Trophoblast cell (in vitro differentiated cells and primary cell): ENCODE measurements around the gene OSBPL8.

Experiments used
- DNase-seq, 2 donors: peaks; one replicate each; pipeline ENCODE4 v3.0.0-alpha.2; 2016
- H2AFZ ChIP-seq: 2 replicates; pipeline ENCODE4 v1.6.1; 2013; ENCODE audit warnings: low read length, moderate library complexity, mild to moderate bottlenecking; ENCODE audit not compliant: insufficient read depth, poor library complexity
- H2AK5ac ChIP-seq: 2 replicates; pipeline ENCODE4 v1.6.1; 2013; ENCODE audit warnings: mild to moderate bottlenecking, low read length
- H2BK120ac ChIP-seq: 2 replicates; pipeline ENCODE4 v1.6.1; 2013; ENCODE audit warnings: low read length, mild to moderate bottlenecking, moderate library complexity; ENCODE audit not compliant: insufficient read depth, poor library complexity
- H2BK12ac ChIP-seq: 2 replicates; pipeline ENCODE4 v1.6.1; 2013; ENCODE audit warnings: mild to moderate bottlenecking, low read length, moderate library complexity
- H2BK5ac ChIP-seq: 2 replicates; pipeline ENCODE4 v1.6.1; 2013; ENCODE audit warnings: low read length, low read depth, moderate library complexity, mild to moderate bottlenecking; ENCODE audit not compliant: poor library complexity
- H3K14ac ChIP-seq: 2 replicates; pipeline ENCODE4 v1.6.1; 2013; ENCODE audit warnings: mild to moderate bottlenecking, low read length
- H3K18ac ChIP-seq: 2 replicates; pipeline ENCODE4 v1.6.1; 2013; ENCODE audit warnings: mild to moderate bottlenecking, low read length
- H3K23ac ChIP-seq: 2 replicates; pipeline ENCODE4 v1.6.1; 2013; ENCODE audit warnings: low read length
- H3K27ac ChIP-seq: 2 replicates; pipeline ENCODE4 v1.5.1; 2013; ENCODE audit warnings: low read depth, mild to moderate bottlenecking, inconsistent platforms, low read length, moderate library complexity
- H3K27me3 ChIP-seq: 2 replicates; pipeline ENCODE4 v1.6.1; 2013; ENCODE audit warnings: inconsistent platforms, mild to moderate bottlenecking, low read length, moderate library complexity; ENCODE audit not compliant: insufficient read depth
- H3K36me3 ChIP-seq, 2 experiments: 1 replicate in 1 of 2; 2 replicates in 1 of 2; pipeline ENCODE4 v1.6.1; 2013; ENCODE audit warnings: low read length in 2 of 2, mild to moderate bottlenecking in 2 of 2, moderate library complexity in 1 of 2; ENCODE audit not compliant: insufficient read depth in 2 of 2, control insufficient read depth in 1 of 2
- H3K4ac ChIP-seq: 2 replicates; pipeline ENCODE4 v1.6.1; 2013; ENCODE audit warnings: low read depth, mild to moderate bottlenecking, low read length, moderate library complexity
- H3K4me1 ChIP-seq, 2 experiments: 1 replicate in 1 of 2; 2 replicates in 1 of 2; pipeline ENCODE4 v1.6.1; 2013; ENCODE audit warnings: low read length in 2 of 2, mild to moderate bottlenecking in 2 of 2, moderate library complexity in 1 of 2; ENCODE audit not compliant: insufficient read depth in 2 of 2, control insufficient read depth in 1 of 2
- H3K4me2 ChIP-seq: 2 replicates; pipeline ENCODE4 v1.6.1; 2013; ENCODE audit warnings: inconsistent platforms, mild to moderate bottlenecking, low read length, moderate library complexity
- H3K4me3 ChIP-seq: 2 replicates; pipeline ENCODE4 v1.5.1; 2013; ENCODE audit warnings: mild to moderate bottlenecking, low read depth, low read length, inconsistent platforms
- H3K79me1 ChIP-seq: one replicate; pipeline ENCODE4 v1.6.1; 2013; ENCODE audit warnings: low read length
- H3K79me2 ChIP-seq: 2 replicates; pipeline ENCODE4 v1.6.1; 2013; ENCODE audit warnings: low read length, mild to moderate bottlenecking; ENCODE audit not compliant: control insufficient read depth, insufficient read depth, poor library complexity
- H3K9ac ChIP-seq: 2 replicates; pipeline ENCODE4 v1.6.1; 2013; ENCODE audit warnings: mild to moderate bottlenecking, low read length
- H3K9me3 ChIP-seq: 2 replicates; pipeline ENCODE4 v1.6.1; 2013; ENCODE audit warnings: low read depth, mild to moderate bottlenecking, control low read depth, inconsistent platforms, low read length; ENCODE audit not compliant: insufficient read depth
- H4K12ac ChIP-seq: 2 replicates; pipeline ENCODE4 v1.6.1; 2013; ENCODE audit warnings: low read depth, mild to moderate bottlenecking, low read length, moderate library complexity
- H4K8ac ChIP-seq: 2 replicates; pipeline ENCODE4 v1.6.1; 2013; ENCODE audit warnings: low read depth, mild to moderate bottlenecking, low read length, moderate library complexity
- H4K91ac ChIP-seq: one replicate; pipeline ENCODE4 v1.6.1; 2013; ENCODE audit warnings: low read depth, mild to moderate bottlenecking, low read length, moderate library complexity
- WGBS: extraction: QIAGEN DNeasy Blood & Tissue Kit; methylation state at CpG from one replicate; pipeline ENCODE4 v1.1.7; 2013; ENCODE audit warnings: missing lambda C conversion rate; ENCODE audit not compliant: insufficient read length, insufficient coverage; ENCODE audit errors: extremely low coverage; 5-methylcytosine and 5-hydroxymethylcytosine counted together

The OSBPL8 gene

GRCh38 chr12:76428117-76428516, 131.5 kb downstream of the OSBPL8 start:
- Histone ChIP-seq H3K14ac (no peak overlapping the region), H3K4me2 (no peak overlapping the region), H3K4me3 (no peak overlapping the region), H4K91ac (no peak overlapping the region), H3K9ac (no peak overlapping the region), H2AFZ (no peak overlapping the region), H3K79me1 (no peaks in the 10 kb centered on the region), H3K23ac (no peak overlapping the region), H3K79me2 (no peaks in the 10 kb centered on the region), H3K27me3 (no peaks in the 10 kb centered on the region), H3K27ac (no peak overlapping the region), H2BK12ac (no peak overlapping the region), H2AK5ac (no peak overlapping the region), H4K8ac (no peak overlapping the region), H3K36me3 (no peaks in the 10 kb centered on the region), H2BK5ac (no peak overlapping the region), H3K9me3 (no peaks in the 10 kb centered on the region), H3K18ac (no peak overlapping the region), H3K4me1 (no peaks in the 10 kb centered on the region), H3K4ac (no peak overlapping the region), H4K12ac (no peak overlapping the region), H2BK120ac (no peak overlapping the region)
- DNase-seq: no peak

GRCh38 chr12:76426160-76426559, 133.4 kb downstream of the OSBPL8 start:
- H2BK5ac ChIP-seq: no peak overlapping the region

GRCh38 chr12:76424941-76425340, 134.6 kb downstream of the OSBPL8 start:
- H3K23ac ChIP-seq: no peak overlapping the region
- no peaks in the 10 kb centered on the region for H3K27me3 ChIP-seq
- H3K9ac ChIP-seq: no peak overlapping the region
- no peaks in the 10 kb centered on the region for H3K9me3 ChIP-seq
- no peaks in the 10 kb centered on the region for H3K36me3 ChIP-seq
- H3K18ac ChIP-seq: no peak overlapping the region
- H4K91ac ChIP-seq: no peak overlapping the region
- no peak overlapping the region for H2BK120ac ChIP-seq
- H3K27ac ChIP-seq: no peak overlapping the region
- H3K14ac ChIP-seq: no peak overlapping the region
- H3K79me2 ChIP-seq: no peaks in the 10 kb centered on the region
- H2BK12ac ChIP-seq: no peak overlapping the region
- no peak overlapping the region for H4K8ac ChIP-seq
- no peak overlapping the region for H3K4me2 ChIP-seq
- H2AFZ ChIP-seq: no peak overlapping the region
- H4K12ac ChIP-seq: no peak overlapping the region
- no peak overlapping the region for H3K4me3 ChIP-seq
- no peak overlapping the region for H2BK5ac ChIP-seq
- no peak overlapping the region for H2AK5ac ChIP-seq
- no peaks in the 10 kb centered on the region for H3K79me1 ChIP-seq
- no peak overlapping the region for H3K4ac ChIP-seq
- no peak for DNase-seq
- no CpG with 5 or more reads among the region's 1 CpG for WGBS
- no peaks in the 10 kb centered on the region for H3K4me1 ChIP-seq

More at GRCh38 chr12:76426160-76426559, 133.4 kb downstream of the OSBPL8 start:
- Histone ChIP-seq H2AFZ (no peak overlapping the region), H3K18ac (no peak overlapping the region), H4K8ac (no peak overlapping the region), H2AK5ac (no peak overlapping the region), H3K79me2 (no peaks in the 10 kb centered on the region), H2BK120ac (no peak overlapping the region), H3K9me3 (no peaks in the 10 kb centered on the region), H3K4me1 (no peaks in the 10 kb centered on the region), H3K23ac (no peak overlapping the region), H4K12ac (no peak overlapping the region), H3K79me1 (no peaks in the 10 kb centered on the region), H3K27me3 (no peaks in the 10 kb centered on the region), H3K36me3 (no peaks in the 10 kb centered on the region), H3K27ac (no peak overlapping the region), H3K4me2 (no peak overlapping the region), H4K91ac (no peak overlapping the region), H3K9ac (no peak overlapping the region), H3K4ac (no peak overlapping the region), H2BK12ac (no peak overlapping the region), H3K4me3 (no peak overlapping the region), H3K14ac (no peak overlapping the region)
- DNase-seq: no peak
- WGBS: no CpG with 5 or more reads among the region's 2 CpGs

GRCh38 chr12:76422543-76423438, 136.8 kb downstream of the OSBPL8 start:
- Histone ChIP-seq H3K23ac (no peak overlapping the region), H4K91ac (no peak overlapping the region), H3K9ac (no peak overlapping the region), H2BK5ac (no peak overlapping the region), H3K4ac (no peak overlapping the region), H2AFZ (no peak overlapping the region), H3K79me2 (no peaks in the 10 kb centered on the region), H4K8ac (no peak overlapping the region), H2AK5ac (no peak overlapping the region), H3K9me3 (no peaks in the 10 kb centered on the region), H3K36me3 (no peaks in the 10 kb centered on the region), H4K12ac (no peak overlapping the region), H3K27me3 (no peaks in the 10 kb centered on the region), H3K18ac (no peak overlapping the region), H3K4me3 (no peak overlapping the region), H3K79me1 (no peaks in the 10 kb centered on the region), H3K14ac (no peak overlapping the region), H3K27ac (no peak overlapping the region), H3K4me1 (no peaks in the 10 kb centered on the region), H2BK120ac (no peak overlapping the region), H2BK12ac (no peak overlapping the region), H3K4me2 (no peak overlapping the region)
- no CpG with 5 or more reads among the region's 9 CpGs for WGBS
- DNase-seq: peak in 1 of 2 donors; percentile 13
